Activated naive CD4-positive, alpha-beta T cell treated with anti-CD3 and anti-CD28 coated beads, Interleukin-2, amount 10 ng/mL, durations not matched to agents 7 days and 5 days (primary cell): ENCODE data around the gene ATF5.
"Not testable (repeated sequence)": the region's sequence is repeated elsewhere in the genome, so short reads cannot be mapped to it uniquely, and the experiment has no call there.

Source experiments
- CTCF ChIA-PET: fragments of 350-600 bp; sonication (Branson Sonifier 250); formaldehyde crosslinking; loops from one replicate; lab custom pipeline; 2021; ENCODE audit warnings: antibody characterized with exemption; lab: Charles Lee
- DNase-seq: peaks from one replicate; pipeline ENCODE4 v3.0.0-alpha.2; 2020
- H3K27ac Mint-ChIP-seq: one replicate; pipeline ENCODE4 v1.8.0; 2021; ENCODE audit warnings: mild to moderate bottlenecking, moderate library complexity, mixed read lengths
- H3K27me3 Mint-ChIP-seq: one replicate; pipeline ENCODE4 v1.8.0; 2021; ENCODE audit warnings: mild to moderate bottlenecking, mixed read lengths
- H3K36me3 Mint-ChIP-seq: one replicate; pipeline ENCODE4 v1.8.0; 2021; ENCODE audit warnings: mixed read lengths
- H3K4me1 Mint-ChIP-seq: one replicate; pipeline ENCODE4 v1.8.0; 2021; ENCODE audit warnings: mixed read lengths
- H3K4me3 Mint-ChIP-seq: one replicate; pipeline ENCODE4 v1.8.0; 2021; ENCODE audit warnings: mild to moderate bottlenecking, moderate library complexity, mixed read lengths
- H3K9me3 Mint-ChIP-seq: one replicate; pipeline ENCODE4 v1.8.0; 2021; ENCODE audit warnings: mixed read lengths

The ATF5 gene

DNA sequence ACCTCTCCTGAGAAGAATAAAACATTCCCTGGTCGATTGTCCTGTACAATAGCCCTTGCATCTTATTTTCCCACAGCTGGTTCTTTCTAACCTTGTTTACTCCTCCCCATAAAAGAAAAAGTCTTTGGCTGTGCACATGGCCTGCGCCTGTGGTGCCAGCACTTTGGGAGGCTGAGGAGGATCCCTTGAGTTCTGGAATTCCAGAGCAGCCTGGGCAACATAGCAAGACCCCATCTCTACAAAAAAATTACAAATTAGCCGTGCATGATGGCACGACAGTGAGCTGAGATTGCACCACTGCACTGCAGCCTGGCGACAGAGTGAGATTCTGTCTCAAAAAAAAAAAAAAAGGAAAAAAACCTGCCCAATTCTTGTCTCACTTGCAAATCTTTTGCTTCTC lies 7.5 kb downstream of the ATF5 start:
- CTCF ChIA-PET = interaction anchor here (4.7 kb wide), 1 partner anchor 48 kb away, joined by 31 read pairs; no protein-coding TSS in a partner anchor
- peaks cover 2% of the 10 kb centered on the region for H3K9me3 Mint-ChIP-seq
- peak overlapping the region; percentile 34 for H3K27ac Mint-ChIP-seq
- H3K4me3 Mint-ChIP-seq = no peak overlapping the region
- peaks cover 54% of the 10 kb centered on the region for H3K27me3 Mint-ChIP-seq
- H3K36me3 Mint-ChIP-seq = peaks cover 9% of the 10 kb centered on the region
- no peak for DNase-seq
- H3K4me1 Mint-ChIP-seq = peaks cover 38% of the 10 kb centered on the region

DNA sequence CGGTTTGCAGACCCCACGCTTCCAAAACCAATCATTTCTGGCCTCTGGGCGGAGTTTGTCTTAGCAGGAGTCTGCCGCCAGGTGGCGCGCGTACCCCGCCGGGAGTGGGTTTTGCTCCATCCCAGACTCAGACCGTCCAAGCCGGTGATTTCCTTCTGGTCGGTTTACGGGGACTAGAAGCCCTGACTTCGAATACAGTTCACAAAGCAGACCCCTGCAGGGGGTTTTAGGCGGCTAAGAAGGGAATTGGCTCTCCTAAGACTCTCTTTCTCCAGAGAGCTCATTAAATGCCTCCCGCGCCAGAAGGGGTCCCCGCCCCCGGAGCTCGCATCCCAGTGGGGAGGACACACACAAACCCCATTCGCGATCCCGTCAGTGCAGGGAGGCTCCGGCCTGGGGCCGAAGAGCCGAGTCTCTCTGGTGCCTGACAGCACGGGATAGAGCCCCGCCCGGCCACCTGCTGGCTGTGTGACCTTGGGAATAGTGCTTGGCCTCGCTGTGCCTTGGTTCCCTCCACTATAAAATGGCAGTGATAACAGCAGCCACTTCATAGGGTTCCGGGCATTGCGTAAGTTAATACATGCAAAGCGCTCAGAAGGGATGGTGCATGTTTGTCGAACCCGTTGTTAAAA lies 8.9 kb downstream of the ATF5 start:
- peaks cover 59% of the 10 kb centered on the region for H3K27me3 Mint-ChIP-seq
- DNase-seq = peak; percentile 82
- CTCF ChIA-PET = interaction anchor here (0.9 to 4.7 kb wide), 10 partner anchors 9 to 198 kb away, joined by 3 to 31 read pairs (median 4); partner anchors contain the start of gene ATF5

DNA sequence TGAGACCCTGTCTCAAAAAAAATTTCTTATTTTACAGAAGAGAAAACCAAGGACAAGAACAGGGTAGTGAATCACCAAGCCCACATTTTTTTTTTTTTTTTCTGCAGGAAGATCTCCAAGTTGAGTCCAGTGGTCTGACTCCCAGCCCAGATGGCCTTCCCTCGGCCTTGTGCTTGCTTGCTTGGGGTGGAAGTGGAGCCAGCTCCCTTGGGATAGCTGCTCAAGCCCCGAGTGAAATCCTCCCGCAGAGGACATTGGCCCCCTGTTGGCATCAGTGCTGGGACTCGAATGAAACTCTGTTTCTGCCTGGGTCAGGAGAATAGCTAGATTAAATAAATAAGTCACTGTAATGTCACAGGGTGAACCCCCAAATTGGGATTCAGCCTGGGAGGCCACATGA lies 9.7 kb downstream of the ATF5 start:
- Mint-ChIP-seq H3K27ac (no peak overlapping the region), H3K9me3 (no peaks in the 10 kb centered on the region), H3K4me1 (peaks cover 19% of the 10 kb centered on the region), H3K27me3 (peaks cover 54% of the 10 kb centered on the region), H3K36me3 (no peaks in the 10 kb centered on the region), H3K4me3 (no peak overlapping the region)
- no peak for DNase-seq
- CTCF ChIA-PET = interaction anchor here (0.6 to 4.7 kb wide), 6 partner anchors 10 to 65 kb away, joined by 3 to 31 read pairs (median 7); partner anchors contain the start of gene ATF5

More for the DNA sequence above, 8.9 kb downstream of the ATF5 start:
- Mint-ChIP-seq H3K36me3 (peaks cover 4% of the 10 kb centered on the region), H3K27ac (no peak overlapping the region), H3K9me3 (no peaks in the 10 kb centered on the region), H3K4me1 (peaks cover 27% of the 10 kb centered on the region), H3K4me3 (no peak overlapping the region)

GRCh38 chr19:49939721-49940481 lies 10.9 kb downstream of the ATF5 start:
- CTCF ChIA-PET = interaction anchor here (4.7 kb wide), 1 partner anchor 45 kb away, joined by 31 read pairs; no protein-coding TSS in a partner anchor
- no peak for DNase-seq
- H3K4me3 Mint-ChIP-seq = no peak overlapping the region
- no peaks in the 10 kb centered on the region for H3K9me3 Mint-ChIP-seq
- H3K27me3 Mint-ChIP-seq = peaks cover 43% of the 10 kb centered on the region
- peaks cover 17% of the 10 kb centered on the region for H3K4me1 Mint-ChIP-seq
- no peaks in the 10 kb centered on the region for H3K36me3 Mint-ChIP-seq
- no peak overlapping the region for H3K27ac Mint-ChIP-seq

- Mint-ChIP-seq H3K36me3 (no peaks in the 10 kb centered on the region), H3K4me1 (peaks cover 17% of the 10 kb centered on the region), H3K4me3 (no peak overlapping the region), H3K27me3 (peaks cover 38% of the 10 kb centered on the region), H3K9me3 (no peaks in the 10 kb centered on the region), H3K27ac (no peak overlapping the region)
- no peak for DNase-seq
- CTCF ChIA-PET = no interaction called here
These were observed 11.4 kb downstream of the ATF5 start for GRCh38 chr19:49940482-49940791.

- H3K9me3 Mint-ChIP-seq, H3K36me3 Mint-ChIP-seq, H3K27ac Mint-ChIP-seq, H3K4me1 Mint-ChIP-seq, CTCF ChIA-PET, DNase-seq, H3K4me3 Mint-ChIP-seq: not testable (repeated sequence)
- peaks cover 14% of the 10 kb centered on the region for H3K27me3 Mint-ChIP-seq
These were observed 15.6 kb downstream of the ATF5 start for GRCh38 chr19:49944567-49944966.

DNA sequence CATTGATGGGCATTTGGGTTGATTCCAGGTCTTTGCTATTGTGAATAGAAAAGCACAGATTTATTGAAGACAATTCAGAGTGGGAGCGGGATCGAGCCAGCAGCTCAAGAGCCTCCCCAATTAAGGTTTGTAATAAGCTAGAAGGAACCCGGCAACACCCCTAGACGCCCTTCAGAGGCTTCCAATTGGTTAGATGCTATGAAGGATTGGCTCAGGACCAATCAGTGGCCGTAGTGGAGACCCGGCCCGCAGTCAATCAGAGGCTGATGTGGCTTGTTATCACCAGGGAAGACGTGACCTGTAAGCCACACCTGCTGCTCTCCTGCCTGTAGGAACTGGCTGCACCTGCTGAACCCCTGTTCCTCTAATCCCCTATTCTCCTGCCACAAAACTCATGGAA lies 17.4 kb downstream of the ATF5 start:
- H3K36me3 Mint-ChIP-seq = no peaks in the 10 kb centered on the region
- H3K4me1 Mint-ChIP-seq = no peaks in the 10 kb centered on the region
- DNase-seq = no peak
- H3K4me3 Mint-ChIP-seq = no peak overlapping the region
- CTCF ChIA-PET = no interaction called here
- peaks cover 14% of the 10 kb centered on the region for H3K27me3 Mint-ChIP-seq
- no peaks in the 10 kb centered on the region for H3K9me3 Mint-ChIP-seq
- no peak overlapping the region for H3K27ac Mint-ChIP-seq

GRCh38 chr19:49949742-49950589 lies 21.0 kb downstream of the ATF5 start:
- H3K27ac Mint-ChIP-seq = no peak overlapping the region
- no peaks in the 10 kb centered on the region for H3K4me1 Mint-ChIP-seq
- no peaks in the 10 kb centered on the region for H3K9me3 Mint-ChIP-seq
- no peaks in the 10 kb centered on the region for H3K36me3 Mint-ChIP-seq
- no peak for DNase-seq
- CTCF ChIA-PET = no interaction called here
- peaks cover 29% of the 10 kb centered on the region for H3K27me3 Mint-ChIP-seq
- H3K4me3 Mint-ChIP-seq = no peak overlapping the region

DNA sequence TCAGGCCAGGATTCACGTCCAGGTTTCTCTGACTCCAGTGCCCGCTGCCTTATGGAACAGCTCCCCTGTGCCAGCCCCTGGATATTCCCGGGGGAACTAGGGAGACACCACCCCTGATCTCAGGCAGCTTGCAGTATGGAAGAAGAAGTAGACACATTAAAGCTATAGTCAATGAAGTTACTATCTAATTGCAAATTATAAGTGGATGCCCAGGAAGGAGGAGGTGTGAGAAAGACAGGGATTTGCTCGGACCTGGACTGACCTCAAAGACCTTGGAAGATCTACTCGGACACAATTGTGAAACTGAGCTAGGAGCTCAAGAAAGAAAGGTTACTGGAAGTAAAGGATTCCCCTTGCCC lies 21.6 kb downstream of the ATF5 start:
- H3K4me3 Mint-ChIP-seq = no peak overlapping the region
- no peaks in the 10 kb centered on the region for H3K9me3 Mint-ChIP-seq
- CTCF ChIA-PET = no interaction called here
- DNase-seq = no peak
- H3K27ac Mint-ChIP-seq = no peak overlapping the region
- H3K4me1 Mint-ChIP-seq = no peaks in the 10 kb centered on the region
- peaks cover 34% of the 10 kb centered on the region for H3K27me3 Mint-ChIP-seq
- H3K36me3 Mint-ChIP-seq = no peaks in the 10 kb centered on the region

GRCh38 chr19:49950956-49951526 lies 22.0 kb downstream of the ATF5 start:
- H3K4me1 Mint-ChIP-seq = no peaks in the 10 kb centered on the region
- peaks cover 34% of the 10 kb centered on the region for H3K27me3 Mint-ChIP-seq
- H3K36me3 Mint-ChIP-seq = no peaks in the 10 kb centered on the region
- H3K9me3 Mint-ChIP-seq = no peaks in the 10 kb centered on the region
- H3K27ac Mint-ChIP-seq = no peak overlapping the region
- DNase-seq = no peak
- CTCF ChIA-PET = no interaction called here
- no peak overlapping the region for H3K4me3 Mint-ChIP-seq

DNA sequence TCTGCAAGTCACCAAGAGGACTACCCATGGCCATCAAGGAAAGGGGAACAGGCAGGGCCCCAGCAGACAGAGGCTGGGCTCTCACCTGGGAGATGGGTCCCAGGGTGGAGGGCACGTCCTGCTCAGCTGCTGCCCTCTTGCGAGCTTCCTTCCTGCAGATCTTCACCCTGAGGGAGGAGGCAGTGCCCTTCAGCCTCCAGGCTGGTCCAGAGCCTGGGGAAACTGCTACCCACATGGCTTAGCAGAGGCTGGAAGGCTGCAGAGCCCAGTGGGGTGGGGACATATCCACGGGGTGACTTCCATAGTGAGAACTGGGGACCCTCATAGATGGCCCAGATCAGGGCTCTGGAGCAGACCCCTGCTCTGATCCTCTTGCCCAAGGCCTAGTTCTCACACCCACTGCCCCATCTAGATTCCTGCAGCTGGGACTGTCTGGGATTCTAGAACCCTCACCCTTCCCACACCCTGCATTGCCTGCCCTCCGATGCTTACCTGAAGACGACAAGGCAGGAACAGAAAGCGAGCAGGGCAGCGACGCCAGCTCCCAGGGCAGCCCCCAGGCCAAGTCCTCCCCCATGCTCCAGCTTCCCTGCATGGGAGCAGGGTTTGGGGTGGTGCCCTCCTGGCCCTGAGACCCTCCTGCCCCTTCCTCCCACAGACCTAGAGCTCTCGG lies 22.9 kb downstream of the ATF5 start:
- Mint-ChIP-seq H3K27ac (no peak overlapping the region), H3K36me3 (no peaks in the 10 kb centered on the region), H3K27me3 (peaks cover 34% of the 10 kb centered on the region), H3K4me1 (no peaks in the 10 kb centered on the region), H3K4me3 (no peak overlapping the region), H3K9me3 (no peaks in the 10 kb centered on the region)
- CTCF ChIA-PET = interaction anchor here (0.6 kb wide), 1 partner anchor 13 kb away, joined by 3 read pairs; no protein-coding TSS in a partner anchor
- no peak for DNase-seq

GRCh38 chr19:49952479-49952836 lies 23.5 kb downstream of the ATF5 start:
- DNase-seq = no peak
- Mint-ChIP-seq H3K36me3 (no peaks in the 10 kb centered on the region), H3K4me3 (no peak overlapping the region), H3K27ac (no peak overlapping the region), H3K9me3 (no peaks in the 10 kb centered on the region), H3K4me1 (no peaks in the 10 kb centered on the region), H3K27me3 (peaks cover 34% of the 10 kb centered on the region)
- CTCF ChIA-PET = interaction anchor here (0.6 kb wide), 1 partner anchor 14 kb away, joined by 3 read pairs; no protein-coding TSS in a partner anchor

- Mint-ChIP-seq H3K27ac (peak overlapping the region; percentile 33), H3K36me3 (no peaks in the 10 kb centered on the region), H3K4me3 (no peak overlapping the region), H3K4me1 (no peaks in the 10 kb centered on the region), H3K9me3 (no peaks in the 10 kb centered on the region), H3K27me3 (peaks cover 34% of the 10 kb centered on the region)
- CTCF ChIA-PET = interaction anchor here (1.2 to 1.3 kb wide), 2 partner anchors 32 to 183 kb away, joined by 3 read pairs; no protein-coding TSS in a partner anchor
- no peak for DNase-seq
These were observed 23.9 kb downstream of the ATF5 start for GRCh38 chr19:49952906-49953305.
